Endodermal cell (in vitro differentiated cells): ENCODE results near the gene ARHGAP22. TPM values are rescaled to one million over a fixed set of nuclear protein-coding genes. Genes with fewer than 3 reads are reported as not detected.

Source experiments
- DNase-seq: peaks from one replicate; pipeline ENCODE4 v3.0.0-alpha.2; 2017
- H3K27ac ChIP-seq: 2 replicates; pipeline ENCODE4 v1.5.1; 2013; ENCODE audit warnings: mild to moderate bottlenecking, low read depth, low read length, moderate library complexity
- H3K27me3 ChIP-seq: 2 replicates; pipeline ENCODE4 v1.6.1; 2013; ENCODE audit warnings: mild to moderate bottlenecking, low read length, moderate library complexity; ENCODE audit not compliant: insufficient read depth, control insufficient read depth, poor library complexity, severe bottlenecking
- H3K36me3 ChIP-seq: 2 replicates; pipeline ENCODE4 v1.7.0; 2013; ENCODE audit warnings: mild to moderate bottlenecking, low read length, moderate library complexity; ENCODE audit not compliant: control insufficient read depth, insufficient read depth
- H3K4me1 ChIP-seq: one replicate; pipeline ENCODE4 v1.7.0; 2013; ENCODE audit warnings: low read length; ENCODE audit not compliant: control insufficient read depth, insufficient read depth
- H3K4me3 ChIP-seq: 2 replicates; pipeline ENCODE4 v1.5.1; 2013; ENCODE audit warnings: mild to moderate bottlenecking, low read length, moderate library complexity
- H3K9ac ChIP-seq: 2 replicates; pipeline ENCODE4 v1.6.1; 2013; ENCODE audit warnings: mild to moderate bottlenecking, low read length, moderate library complexity; ENCODE audit not compliant: poor library complexity, severe bottlenecking; ENCODE audit errors: extremely low read depth
- H3K9me3 ChIP-seq: 2 replicates; pipeline ENCODE4 v1.6.1; 2013; ENCODE audit warnings: mild to moderate bottlenecking, low read length, moderate library complexity; ENCODE audit not compliant: control insufficient read depth
- H3K27ac Mint-ChIP-seq: 2 replicates; pipeline ENCODE4 v1.8.0; 2020; ENCODE audit warnings: mixed read lengths
- H3K27me3 Mint-ChIP-seq: 2 replicates; pipeline ENCODE4 v1.8.0; 2021; ENCODE audit warnings: mild to moderate bottlenecking, mixed read lengths; ENCODE audit not compliant: insufficient read depth
- H3K36me3 Mint-ChIP-seq: 2 replicates; pipeline ENCODE4 v1.8.0; 2020; ENCODE audit warnings: low read depth, mixed read lengths
- H3K4me1 Mint-ChIP-seq: 2 replicates; pipeline ENCODE4 v1.8.0; 2020; ENCODE audit warnings: mixed read lengths
- H3K4me3 Mint-ChIP-seq: 2 replicates; pipeline ENCODE4 v1.8.0; 2020; ENCODE audit warnings: mild to moderate bottlenecking, moderate library complexity, mixed read lengths
- H3K9me3 Mint-ChIP-seq: 2 replicates; pipeline ENCODE4 v1.8.0; 2020; ENCODE audit warnings: mild to moderate bottlenecking, mixed read lengths
- CTCF ChIP-seq: fragments of 200-600 bp; sonication (generic); conservative IDR thresholded peaks from 2 replicates; pipeline ENCODE4 v1.5.0; 2021; ENCODE audit warnings: antibody characterized with exemption, mild to moderate bottlenecking
- WGBS, 2 experiments: methylation state at CpG; one replicate each; pipeline versions ENCODE4 v1.1.5 to v1.1.7; 2013; ENCODE audit warnings: missing lambda C conversion rate in 2 of 2, mixed read lengths in 1 of 2; ENCODE audit not compliant: insufficient coverage in 1 of 2, insufficient read length in 1 of 2; 5-methylcytosine and 5-hydroxymethylcytosine counted together
- total RNA-seq, 2 donors: library from RNA; stranded (reverse); fragmentation: NEBNext Ultra II Directional in 1 of 2; extraction: Animal tissue kit (Norgen Biotek cat#: 25700) in 1 of 2; gene quantifications; 2 replicates in 1 of 2; 3 replicates in 1 of 2; pipeline ENCODE4 v1.2.1, GENCODE V29; 2021

ARHGAP22 gene
- total RNA-seq, 2 donors from 2014 or later, result 10.3 to 14.1 TPM

GRCh38 chr10:48500771-48501170 is 104.1 kb downstream of the ARHGAP22 start:
- WGBS, 2 experiments, result 95% methylated on average over 4 of the region's 4 CpGs; no CpG with 5 or more reads in 1 of the 2 experiments
- Mint-ChIP-seq H3K9me3 (no peaks in the 10 kb centered on the region), H3K27me3 (peaks cover 5% of the 10 kb centered on the region), H3K4me1 (peaks cover 2% of the 10 kb centered on the region), H3K27ac (no peak overlapping the region), H3K36me3 (no peaks in the 10 kb centered on the region), H3K4me3 (no peak overlapping the region)
- Histone ChIP-seq H3K9me3 (no peaks in the 10 kb centered on the region), H3K4me3 (no peak overlapping the region), H3K9ac (no peak overlapping the region), H3K4me1 (no peaks in the 10 kb centered on the region), H3K27me3 (no peaks in the 10 kb centered on the region), H3K27ac (no peak overlapping the region), H3K36me3 (no peaks in the 10 kb centered on the region)
- no peak for TF ChIP-seq CTCF
- no peak for DNase-seq

- TF ChIP-seq CTCF, result no peak
- Mint-ChIP-seq H3K4me3 (no peak overlapping the region), H3K36me3 (no peaks in the 10 kb centered on the region), H3K9me3 (no peaks in the 10 kb centered on the region), H3K27ac (no peak overlapping the region), H3K4me1 (no peaks in the 10 kb centered on the region), H3K27me3 (peaks cover 7% of the 10 kb centered on the region)
- H3K4me3 ChIP-seq, result no peak overlapping the region
- WGBS, 2 experiments, result 93% methylated on average over 11 of the region's 11 CpGs
- H3K27me3 ChIP-seq, result no peaks in the 10 kb centered on the region
- no peaks in the 10 kb centered on the region for H3K4me1 ChIP-seq
- no peak overlapping the region for H3K9ac ChIP-seq
- H3K27ac ChIP-seq, result no peak overlapping the region
- H3K36me3 ChIP-seq, result no peaks in the 10 kb centered on the region
- H3K9me3 ChIP-seq, result no peaks in the 10 kb centered on the region
- DNase-seq, result no peak
Observed at GRCh38 chr10:48498940-48499510, 105.8 kb downstream of the ARHGAP22 start.

DNA sequence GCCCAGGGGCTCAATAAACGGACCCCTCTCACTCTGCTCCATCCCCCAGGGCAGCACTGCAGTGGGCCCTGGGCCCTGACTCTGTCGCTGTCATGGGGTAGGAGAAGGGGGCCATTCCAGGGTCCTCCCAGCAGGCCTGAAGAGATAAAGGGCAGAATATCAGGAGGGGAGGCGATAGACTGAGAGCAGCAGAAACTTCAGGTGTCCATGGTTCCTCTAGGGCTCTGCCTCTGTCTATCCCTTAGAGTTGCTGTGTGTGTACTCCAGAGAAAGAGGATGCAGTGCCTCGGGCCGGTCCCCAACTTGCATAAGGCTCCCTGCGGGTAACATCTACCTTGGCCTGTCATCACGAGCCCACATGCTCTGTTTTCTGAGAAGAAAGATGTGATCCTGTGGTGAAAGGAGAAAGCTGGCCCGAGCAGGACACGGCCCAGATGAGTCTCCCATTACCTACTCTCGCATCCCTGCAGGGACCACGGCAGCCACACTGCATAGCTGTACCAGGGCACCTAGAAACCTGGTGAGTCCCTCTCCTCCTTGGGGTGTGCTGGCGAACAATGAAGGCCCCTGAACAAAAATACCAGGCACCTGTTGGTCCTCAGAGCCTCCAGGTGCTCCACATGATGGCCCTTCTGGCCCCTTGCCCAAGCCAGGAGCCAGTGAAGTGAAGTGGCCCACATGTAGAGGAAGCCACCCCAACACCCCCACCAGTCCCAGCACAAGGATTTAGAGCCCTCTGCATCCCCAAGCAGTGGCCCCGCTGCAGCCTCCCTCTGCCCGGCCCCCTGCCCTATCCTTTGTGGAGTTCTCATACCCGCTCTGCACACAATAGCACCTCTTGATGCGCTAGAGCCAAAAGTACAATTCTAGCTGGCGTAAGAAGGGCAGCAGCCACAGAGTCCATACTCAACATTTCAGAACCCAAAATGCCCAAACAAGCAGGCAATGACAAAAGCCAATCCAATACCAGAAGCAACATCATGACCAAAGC is 106.8 kb downstream of the ARHGAP22 start:
- H3K4me1 Mint-ChIP-seq, result no peaks in the 10 kb centered on the region
- H3K4me3 ChIP-seq, result no peak overlapping the region
- H3K9me3 ChIP-seq, result no peaks in the 10 kb centered on the region
- H3K27me3 Mint-ChIP-seq, result peaks cover 3% of the 10 kb centered on the region
- H3K36me3 Mint-ChIP-seq, result no peaks in the 10 kb centered on the region
- H3K9me3 Mint-ChIP-seq, result no peaks in the 10 kb centered on the region
- no peaks in the 10 kb centered on the region for H3K27me3 ChIP-seq
- DNase-seq, result no peak
- no peak overlapping the region for H3K9ac ChIP-seq
- no peak overlapping the region for H3K27ac ChIP-seq
- no peaks in the 10 kb centered on the region for H3K4me1 ChIP-seq
- WGBS, 2 experiments, result 88 to 100% methylated on average over 4 to 17 of the region's 17 CpGs
- H3K36me3 ChIP-seq, result no peaks in the 10 kb centered on the region
- no peak overlapping the region for H3K4me3 Mint-ChIP-seq
- H3K27ac Mint-ChIP-seq, result no peak overlapping the region
- no peak for TF ChIP-seq CTCF
